IMR-90 (cell line): ENCODE results near the gene CACNA2D4. TPM values are rescaled to one million over a fixed set of nuclear protein-coding genes. Genes with fewer than 3 reads are reported as not detected.

ENCODE experiments used
- ATAC-seq: fragments of 200-7000 bp; cut with Tn5 transposase; 2 replicates; pipeline ENCODE4 v1.9.1; 2020; ENCODE audit warnings: low read depth, mild to moderate bottlenecking, moderate library complexity
- BruUV-seq: library from RNA; stranded (reverse); fragments of 400-500 nt; replicated peaks from 2 replicates; lab custom pipeline; 2021; lab: Mats Ljungman, UMichigan
- CTCF ChIA-PET: fragments of 300-600 bp; formaldehyde crosslinking; extraction: SDS; loops from one replicate; lab custom pipeline; 2021; ENCODE audit warnings: antibody characterized with exemption; lab: Yijun Ruan, JAX
- POLR2A ChIA-PET: fragments of 300-600 bp; sonication (Branson Sonifier 250); formaldehyde crosslinking; loops from one replicate; lab custom pipeline; 2022; ENCODE audit warnings: antibody characterized with exemption; ENCODE audit not compliant: unreplicated experiment; lab: Charles Lee
- DNase-seq: peaks from one replicate; pipeline ENCODE4 v3.0.0; 2013
- H2AFZ ChIP-seq: replicated peaks from 2 replicates; pipeline ENCODE3; 2013; ENCODE audit warnings: low read length, mild to moderate bottlenecking; ENCODE audit not compliant: poor library complexity
- H2AK5ac ChIP-seq: 2 replicates; pipeline ENCODE4 v1.6.1; 2013; ENCODE audit warnings: low read depth, low read length, inconsistent platforms
- H2AK9ac ChIP-seq: replicated peaks from 2 replicates; pipeline ENCODE3; 2013; ENCODE audit warnings: mild to moderate bottlenecking, low read depth, low read length, moderate library complexity; ENCODE audit not compliant: poor library complexity
- H2BK120ac ChIP-seq: 2 replicates; pipeline ENCODE4 v1.6.1; 2013; ENCODE audit warnings: low read depth, low read length, inconsistent platforms
- H2BK15ac ChIP-seq: 3 replicates; pipeline ENCODE4 v1.6.1; 2013; ENCODE audit warnings: low read depth, low read length, inconsistent platforms
- H2BK20ac ChIP-seq: 2 replicates; pipeline ENCODE4 v1.6.1; 2013; ENCODE audit warnings: low read depth, mild to moderate bottlenecking, inconsistent platforms, low read length, moderate library complexity
- H2BK5ac ChIP-seq: 2 replicates; pipeline ENCODE4 v1.6.1; 2013; ENCODE audit warnings: mild to moderate bottlenecking, low read depth, low read length, inconsistent platforms; ENCODE audit not compliant: poor library complexity, severe bottlenecking
- H3K14ac ChIP-seq: replicated peaks from 2 replicates; pipeline ENCODE4 v1.6.1; 2013; ENCODE audit warnings: low read depth, low read length, inconsistent platforms
- H3K18ac ChIP-seq: 2 replicates; pipeline ENCODE4 v1.6.1; 2013; ENCODE audit warnings: low read depth, low read length, control low read depth
- H3K23ac ChIP-seq: 2 replicates; pipeline ENCODE4 v1.6.1; 2013; ENCODE audit warnings: low read depth, low read length, inconsistent platforms
- H3K27ac ChIP-seq: 2 replicates; pipeline ENCODE4 v1.5.1; 2013; ENCODE audit warnings: mild to moderate bottlenecking, control low read depth, low read length; ENCODE audit not compliant: insufficient read depth
- H3K27me3 ChIP-seq: 2 replicates; pipeline ENCODE4 v1.6.1; 2013; ENCODE audit warnings: low read length; ENCODE audit not compliant: control insufficient read depth, insufficient read depth
- H3K36me3 ChIP-seq: 2 replicates; pipeline ENCODE4 v1.6.1; 2013; ENCODE audit warnings: low read length, mixed read lengths; ENCODE audit not compliant: control insufficient read depth, insufficient read depth
- H3K4ac ChIP-seq: 2 replicates; pipeline ENCODE4 v1.6.1; 2013; ENCODE audit warnings: low read depth, low read length, inconsistent platforms
- H3K4me1 ChIP-seq: 2 replicates; pipeline ENCODE4 v1.6.1; 2013; ENCODE audit warnings: low read length, mixed read lengths; ENCODE audit not compliant: control insufficient read depth, insufficient read depth
- H3K4me2 ChIP-seq: 2 replicates; pipeline ENCODE4 v1.6.1; 2013; ENCODE audit warnings: low read depth, mild to moderate bottlenecking, control low read depth, low read length, moderate library complexity
- H3K4me3 ChIP-seq: 2 replicates; pipeline ENCODE4 v1.5.1; 2013; ENCODE audit warnings: low read depth, mild to moderate bottlenecking, control low read depth, low read length, moderate library complexity; ENCODE audit not compliant: insufficient read depth
- H3K56ac ChIP-seq: 2 replicates; pipeline ENCODE4 v1.6.1; 2013; ENCODE audit warnings: low read length, inconsistent platforms; ENCODE audit not compliant: insufficient read depth; ENCODE audit errors: extremely low read depth
- H3K79me1 ChIP-seq, 2 experiments: 2 replicates each; pipeline ENCODE4 v1.6.1; 2013; ENCODE audit warnings: low read length in 2 of 2, inconsistent platforms in 1 of 2, low read depth in 1 of 2
- H3K9ac ChIP-seq: 2 replicates; pipeline ENCODE4 v1.6.1; 2013; ENCODE audit warnings: low read depth, low read length, control low read depth
- H3K9me1 ChIP-seq: 2 replicates; pipeline ENCODE4 v1.6.1; 2013; ENCODE audit warnings: low read length, inconsistent platforms; ENCODE audit not compliant: insufficient read depth
- H3K9me3 ChIP-seq: 2 replicates; pipeline ENCODE4 v1.6.1; 2013; ENCODE audit warnings: low read length; ENCODE audit not compliant: control insufficient read depth, insufficient read depth
- H4K20me1 ChIP-seq: 2 replicates; pipeline ENCODE4 v1.6.1; 2013; ENCODE audit warnings: low read length, inconsistent platforms; ENCODE audit not compliant: insufficient read depth
- H4K5ac ChIP-seq: 2 replicates; pipeline ENCODE4 v1.6.1; 2013; ENCODE audit warnings: mild to moderate bottlenecking, low read depth, low read length, control low read depth
- H4K8ac ChIP-seq, 2 experiments: 2 replicates each; pipeline ENCODE4 v1.6.1; 2013; ENCODE audit warnings: low read depth in 2 of 2, low read length in 2 of 2, control low read depth in 1 of 2, inconsistent platforms in 1 of 2
- H4K91ac ChIP-seq: 2 replicates; pipeline ENCODE4 v1.6.1; 2013; ENCODE audit warnings: low read depth, low read length, inconsistent platforms; ENCODE audit not compliant: insufficient read depth
- BHLHE40 ChIP-seq: fragments of 150-350 bp; IDR thresholded peaks from 2 replicates; pipeline ENCODE4 v1.6.1; 2016; ENCODE audit warnings: mild to moderate bottlenecking, low read depth, low read length
- CEBPB ChIP-seq: IDR thresholded peaks from 2 replicates; pipeline ENCODE4 v1.6.1; 2012; ENCODE audit warnings: low read depth, low read length, improper control_type of control experiment
- CHD1 ChIP-seq: IDR thresholded peaks from 2 replicates; pipeline ENCODE4 v1.6.1; 2012; ENCODE audit warnings: low read depth, low read length, improper control_type of control experiment
- ELK1 ChIP-seq: fragments of 150-350 bp; IDR thresholded peaks from 2 replicates; pipeline ENCODE4 v1.6.1; 2016; ENCODE audit warnings: low read depth, mild to moderate bottlenecking, low read length, moderate library complexity, borderline replicate concordance
- FOS ChIP-seq: fragments of 150-350 bp; IDR thresholded peaks from 2 replicates; pipeline ENCODE4 v1.6.1; 2016; ENCODE audit warnings: low read depth, low read length
- MAFK ChIP-seq: IDR thresholded peaks from 2 replicates; pipeline ENCODE4 v1.6.1; 2012; ENCODE audit warnings: low read depth, low read length, improper control_type of control experiment
- MAZ ChIP-seq: IDR thresholded peaks from 2 replicates; pipeline ENCODE4 v1.6.1; 2012; ENCODE audit warnings: low read depth, mild to moderate bottlenecking, low read length, improper control_type of control experiment, moderate library complexity, borderline replicate concordance
- MXI1 ChIP-seq: IDR thresholded peaks from 2 replicates; pipeline ENCODE4 v1.6.1; 2012; ENCODE audit warnings: low read depth, mild to moderate bottlenecking, low read length, moderate library complexity, borderline replicate concordance
- NFE2L2 ChIP-seq: fragments of 150-350 bp; IDR thresholded peaks from 2 replicates; pipeline ENCODE4 v1.6.1; 2016; ENCODE audit warnings: low read depth, mild to moderate bottlenecking, low read length
- POLR2A ChIP-seq: IDR thresholded peaks from 2 replicates; pipeline ENCODE4 v1.6.1; 2012; ENCODE audit warnings: mild to moderate bottlenecking, low read depth, low read length
- RAD21 ChIP-seq: IDR thresholded peaks from 2 replicates; pipeline ENCODE4 v1.6.1; 2012; ENCODE audit warnings: low read length, improper control_type of control experiment
- RCOR1 ChIP-seq: IDR thresholded peaks from 2 replicates; pipeline ENCODE4 v1.6.1; 2012; ENCODE audit warnings: mild to moderate bottlenecking, low read length, improper control_type of control experiment; ENCODE audit not compliant: insufficient replicate concordance
- RFX5 ChIP-seq: IDR thresholded peaks from 2 replicates; pipeline ENCODE4 v1.8.0; 2012; ENCODE audit warnings: low read depth, mild to moderate bottlenecking, low read length, moderate library complexity
- SMC3 ChIP-seq: fragments of 150-350 bp; IDR thresholded peaks from 2 replicates; pipeline ENCODE4 v1.6.1; 2016; ENCODE audit warnings: low read depth, mild to moderate bottlenecking, antibody characterized with exemption, low read length, moderate library complexity
- WGBS, 2 experiments: methylation state at CpG; one replicate each; pipeline versions ENCODE4 v1.1.5 to v1.1.7; 2013; ENCODE audit warnings: missing lambda C conversion rate in 2 of 2; ENCODE audit not compliant: insufficient read length in 1 of 2; ENCODE audit errors: extremely low coverage in 2 of 2; 5-methylcytosine and 5-hydroxymethylcytosine counted together
- dilution Hi-C: fragments of 300-500 bp; cut with HindIII; formaldehyde crosslinking; loops from one replicate; pipeline ENCODE4 v1.14.3; 2018; ENCODE audit warnings: low sequenced_read_pairs; ENCODE audit not compliant: unreplicated experiment
- in situ Hi-C: fragments of 300-500 bp; cut with MboI; formaldehyde crosslinking; loops from 3 replicates; pipeline ENCODE4 v1.14.3; 2019; ENCODE audit warnings: low sequenced_read_pairs, inconsistent platforms, mixed read lengths
- intact Hi-C: fragments of 100-400 bp; cut with micrococcal nuclease; formaldehyde crosslinking; loops from 2 replicates; pipeline ENCODE4 v1.10.0; 2022
- polyA plus RNA-seq, 3 experiments: library from polyadenylated mRNA; depleted of rRNA; stranded (reverse); fragments of >200 nt; gene quantifications; 2 replicates each; pipeline ENCODE4 v1.2.3, GENCODE V29; 2012; ENCODE audit warnings: low replicate concordance in 1 of 3
- total RNA-seq: library from RNA; depleted of rRNA; stranded (reverse); fragments of >200 nt; gene quantifications from 2 replicates; pipeline ENCODE4 v1.2.3, GENCODE V29; 2012
- TF ChIP-seq, protein P1 (sequence below): conservative IDR thresholded peaks from 2 replicates; pipeline ENCODE4 v1.5.1; 2012; ENCODE audit warnings: mild to moderate bottlenecking, low read depth, low read length, improper control_type of control experiment
- TF ChIP-seq, protein P2 (sequence below): fragments of 150-350 bp; IDR thresholded peaks from 2 replicates; pipeline ENCODE4 v1.6.1; 2017; ENCODE audit warnings: mild to moderate bottlenecking, antibody characterized with exemption, low read length, low read depth

Gene CACNA2D4
- total and polyA plus RNA-seq, 2 of the 4 experiments (the other 2 are of a cell fraction): 0.18 to 0.22 TPM

GRCh38 chr12:1819050-1819449, 99.4 kb downstream of the CACNA2D4 start:
- dilution Hi-C loops: no loop called here
- ATAC-seq: no peak
- Histone ChIP-seq H4K8ac (no peak overlapping the region), H4K91ac (no peak overlapping the region), H3K14ac (no peak overlapping the region), H2AK5ac (no peak overlapping the region), H3K23ac (no peak overlapping the region), H2BK120ac (no peak overlapping the region), H3K18ac (no peak overlapping the region), H2AFZ (no peak overlapping the region), H2BK15ac (no peak overlapping the region), H3K9me3 (no peaks in the 10 kb centered on the region), H3K56ac (no peak overlapping the region), H3K4me1 (no peaks in the 10 kb centered on the region), H4K5ac (no peak overlapping the region), H3K4me3 (no peak overlapping the region), H4K20me1 (no peaks in the 10 kb centered on the region), H2AK9ac (no peak overlapping the region), H3K4ac (no peak overlapping the region), H3K79me1 (no peaks in the 10 kb centered on the region), H2BK20ac (no peak overlapping the region), H3K27ac (no peak overlapping the region), H3K9ac (no peak overlapping the region), H3K9me1 (no peaks in the 10 kb centered on the region; the same call in 1 of the 2 replicates), H3K27me3 (peaks cover 77% of the 10 kb centered on the region), H3K4me2 (no peak overlapping the region), H2BK5ac (no peak overlapping the region), H3K36me3 (no peaks in the 10 kb centered on the region)
- intact Hi-C loops: no loop called here
- 62% methylated on average over 5 of the region's 9 CpGs; no CpG with 5 or more reads in 1 of the 2 experiments for WGBS, 2 experiments
- no peak for TF ChIP-seq SMC3
- TF ChIP-seq BHLHE40: no peak
- no peak for TF ChIP-seq MAFK
- TF ChIP-seq CEBPB: no peak
- TF ChIP-seq RFX5: no peak
- TF ChIP-seq, protein P1, sequence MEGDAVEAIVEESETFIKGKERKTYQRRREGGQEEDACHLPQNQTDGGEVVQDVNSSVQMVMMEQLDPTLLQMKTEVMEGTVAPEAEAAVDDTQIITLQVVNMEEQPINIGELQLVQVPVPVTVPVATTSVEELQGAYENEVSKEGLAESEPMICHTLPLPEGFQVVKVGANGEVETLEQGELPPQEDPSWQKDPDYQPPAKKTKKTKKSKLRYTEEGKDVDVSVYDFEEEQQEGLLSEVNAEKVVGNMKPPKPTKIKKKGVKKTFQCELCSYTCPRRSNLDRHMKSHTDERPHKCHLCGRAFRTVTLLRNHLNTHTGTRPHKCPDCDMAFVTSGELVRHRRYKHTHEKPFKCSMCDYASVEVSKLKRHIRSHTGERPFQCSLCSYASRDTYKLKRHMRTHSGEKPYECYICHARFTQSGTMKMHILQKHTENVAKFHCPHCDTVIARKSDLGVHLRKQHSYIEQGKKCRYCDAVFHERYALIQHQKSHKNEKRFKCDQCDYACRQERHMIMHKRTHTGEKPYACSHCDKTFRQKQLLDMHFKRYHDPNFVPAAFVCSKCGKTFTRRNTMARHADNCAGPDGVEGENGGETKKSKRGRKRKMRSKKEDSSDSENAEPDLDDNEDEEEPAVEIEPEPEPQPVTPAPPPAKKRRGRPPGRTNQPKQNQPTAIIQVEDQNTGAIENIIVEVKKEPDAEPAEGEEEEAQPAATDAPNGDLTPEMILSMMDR: no peak
- TF ChIP-seq FOS: no peak
- no peak for TF ChIP-seq RCOR1
- TF ChIP-seq MXI1: no peak
- TF ChIP-seq RAD21: no peak
- TF ChIP-seq, protein P2, sequence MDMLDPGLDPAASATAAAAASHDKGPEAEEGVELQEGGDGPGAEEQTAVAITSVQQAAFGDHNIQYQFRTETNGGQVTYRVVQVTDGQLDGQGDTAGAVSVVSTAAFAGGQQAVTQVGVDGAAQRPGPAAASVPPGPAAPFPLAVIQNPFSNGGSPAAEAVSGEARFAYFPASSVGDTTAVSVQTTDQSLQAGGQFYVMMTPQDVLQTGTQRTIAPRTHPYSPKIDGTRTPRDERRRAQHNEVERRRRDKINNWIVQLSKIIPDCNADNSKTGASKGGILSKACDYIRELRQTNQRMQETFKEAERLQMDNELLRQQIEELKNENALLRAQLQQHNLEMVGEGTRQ: no peak
- TF ChIP-seq MAZ: no peak
- TF ChIP-seq ELK1: no peak
- TF ChIP-seq CHD1: no peak
- no peak for TF ChIP-seq NFE2L2
- no peak for TF ChIP-seq POLR2A
- ChIA-PET POLR2A (no interaction called here), CTCF (no interaction called here)
- in situ Hi-C loops: loop anchor here (25.0 kb wide), 1 partner anchor 468 kb away; no protein-coding TSS in a partner anchor
- BruUV-seq: no TSS peak
- no peak for DNase-seq
